Fibroblast of lung (primary cell): Measurements from ENCODE around the gene AGBL1.

ENCODE experiments used
- CTCF ChIP-seq, 2 donors: IDR thresholded peaks in 1 of 2; conservative IDR thresholded peaks in 1 of 2; 1 replicate in 1 of 2; 2 replicates in 1 of 2; pipeline ENCODE4 v1.5.1; 2011 to 2012; ENCODE audit warnings: low read length in 2 of 2, control low read depth in 1 of 2, inconsistent platforms in 1 of 2, low read depth in 1 of 2, mild to moderate bottlenecking in 1 of 2
- EZH2 ChIP-seq: IDR thresholded peaks from 2 replicates; pipeline ENCODE4 v1.5.1; 2012; ENCODE audit warnings: low read length, control low read depth, mild to moderate bottlenecking; ENCODE audit errors: missing control alignments

- TF ChIP-seq CTCF (conservative IDR thresholded peaks at IDR 0.05 in 1 of 2, IDR thresholded peaks at IDR 0.05 in 1 of 2; ENCODE audit: low read depth in 1 of 2, low read length in 2 of 2) (no peak), EZH2 (no peak)
Measured at GRCh38 chr15:86411916-86412315, 332.2 kb downstream of the AGBL1 start.
